Sigmoid colon (tissue), 7 donors: Measurements from ENCODE around the gene NPTX1. TPM values are rescaled to one million over a fixed set of nuclear protein-coding genes. Genes with fewer than 3 reads are reported as not detected.

Source experiments
- DNase-seq: peaks from one replicate; pipeline ENCODE4 v3.0.0-alpha.2; 2019
- H3K27ac ChIP-seq, 4 donors: fragments of 200-600 bp; sonication (generic); one replicate each; pipeline ENCODE4 v1.5.1; 2016 to 2019; ENCODE audit warnings: mild to moderate bottlenecking in 1 of 4
- H3K27me3 ChIP-seq, 3 donors: fragments of 200-600 bp; sonication (generic); one replicate each; pipeline ENCODE4 v1.5.1; 2019; ENCODE audit warnings: mild to moderate bottlenecking in 1 of 3
- H3K36me3 ChIP-seq, 4 donors: fragments of 200-600 bp; sonication (generic); one replicate each; pipeline ENCODE4 v1.5.1; 2016 to 2019
- H3K4me1 ChIP-seq, 4 donors: fragments of 200-600 bp; sonication (generic); one replicate each; pipeline ENCODE4 v1.5.1; 2017 to 2019
- H3K4me3 ChIP-seq, 4 donors: fragments of 200-600 bp; sonication (generic); one replicate each; pipeline ENCODE4 v1.5.1; 2017 to 2019; ENCODE audit warnings: mild to moderate bottlenecking in 2 of 4, moderate library complexity in 1 of 4
- H3K9me3 ChIP-seq, 4 donors: fragments of 200-600 bp in 3 of 4; sonication (generic) in 3 of 4; one replicate each; pipeline versions ENCODE4 v1.5.1 to v1.6.1; 2013 to 2019
- CTCF ChIP-seq, 4 experiments: fragments of 450-650 bp in 3 of 4; fragments of 200-600 bp in 1 of 4; IDR thresholded peaks; one replicate each; pipeline ENCODE4 v1.5.1; 2016 to 2019; ENCODE audit warnings: antibody characterized with exemption in 4 of 4, mild to moderate bottlenecking in 3 of 4, moderate library complexity in 2 of 4
- EP300 ChIP-seq, 4 donors: sonication (generic); formaldehyde crosslinking; IDR thresholded peaks; one replicate each; pipeline ENCODE4 v1.6.1; 2017; ENCODE audit warnings: antibody characterized with exemption in 4 of 4
- POLR2A ChIP-seq, 2 donors: fragments of 450-650 bp; IDR thresholded peaks; one replicate each; pipeline ENCODE4 v1.6.1; 2016; ENCODE audit warnings: antibody characterized with exemption in 2 of 2, mild to moderate bottlenecking in 2 of 2, moderate library complexity in 2 of 2
- POLR2AphosphoS5 ChIP-seq, 4 donors: sonication (generic); formaldehyde crosslinking; IDR thresholded peaks; one replicate each; pipeline ENCODE4 v1.6.1; 2017; ENCODE audit warnings: antibody characterized with exemption in 4 of 4
- WGBS, 2 donors: extraction: QIAGEN DNeasy Blood & Tissue Kit; methylation state at CpG; one replicate each; pipeline ENCODE4 v1.1.7; 2013; 5-methylcytosine and 5-hydroxymethylcytosine counted together
- intact Hi-C: fragments of 100-400 bp; cut with DNase I; formaldehyde crosslinking; loops from one replicate; pipeline ENCODE4 v1.15.1; 2023
- polyA plus RNA-seq, 3 donors: library from polyadenylated mRNA; stranded (reverse); fragments of 200-250 nt; gene quantifications; one replicate each; pipeline ENCODE4 v1.2.3, GENCODE V29; 2013
- total RNA-seq, 4 donors: library from RNA; depleted of rRNA; stranded (reverse); fragments of >200 nt; gene quantifications; one replicate each; pipeline ENCODE4 v1.1.0, GENCODE V29; 2016
- donor health status: healthy with polysubstance abuse.
- donor health status: Bipolar disorder and iron deficiency.
- donor health status: healthy.

The NPTX1 gene
- total and polyA plus RNA-seq, 7 donors = 0.60 to 67.3 (median 36.9) TPM

GRCh38 chr17:80452173-80452915 is 24.1 kb downstream of the NPTX1 start:
- DNase-seq = no peak
- Histone ChIP-seq H3K27me3 (no peaks in the 10 kb centered on the region), H3K4me1 (peaks cover 0 to 54% (median 43%) of the 10 kb centered on the region in 4 donors), H3K9me3 (no peaks in the 10 kb centered on the region), H3K27ac (no peak overlapping the region), H3K4me3 (no peak overlapping the region), H3K36me3 (no peaks in the 10 kb centered on the region)
- WGBS, 2 donors = 90 to 92% methylated on average over 14 of the region's 14 CpGs
- TF ChIP-seq CTCF (IDR thresholded peaks at IDR 0.05) (no peak), POLR2A (IDR thresholded peaks at IDR 0.05) (no peak), POLR2AphosphoS5 (IDR thresholded peaks at IDR 0.05) (no peak), EP300 (IDR thresholded peaks at IDR 0.05) (no peak)
- intact Hi-C loops = loop anchor here (10.0 kb wide), 1 partner anchor 512 kb away; no protein-coding TSS in a partner anchor

GRCh38 chr17:80451104-80451775 is 25.2 kb downstream of the NPTX1 start:
- Histone ChIP-seq H3K36me3 (no peaks in the 10 kb centered on the region), H3K9me3 (no peaks in the 10 kb centered on the region), H3K27ac (peak overlapping the region in 3 of 4 donors; percentile 60 to 78 (median 69)), H3K27me3 (no peaks in the 10 kb centered on the region), H3K4me3 (no peak overlapping the region), H3K4me1 (peaks cover 0 to 43% (median 33%) of the 10 kb centered on the region in 4 donors)
- TF ChIP-seq POLR2AphosphoS5 (IDR thresholded peaks at IDR 0.05) = no peak
- no peak for DNase-seq
- intact Hi-C loops = loop anchor here (10.0 kb wide), 1 partner anchor 514 kb away; no protein-coding TSS in a partner anchor
- WGBS, 2 donors = 85 to 87% methylated on average over 9 of the region's 9 CpGs

- no peaks in the 10 kb centered on the region for H3K27me3 ChIP-seq
- 67 to 71% methylated on average over 18 of the region's 18 CpGs for WGBS, 2 donors
- no peak for TF ChIP-seq EP300 (IDR thresholded peaks at IDR 0.05)
- no peak for TF ChIP-seq POLR2A (IDR thresholded peaks at IDR 0.05)
- TF ChIP-seq POLR2AphosphoS5 (IDR thresholded peaks at IDR 0.05) = peak in 1 of 4 donors; percentile 5
- H3K9me3 ChIP-seq = no peaks in the 10 kb centered on the region
- H3K4me3 ChIP-seq = no peak overlapping the region
- H3K27ac ChIP-seq = peak overlapping the region; percentile 60 to 78 (median 69)
- intact Hi-C loops = loop anchor here (10.0 kb wide), 1 partner anchor 515 kb away; no protein-coding TSS in a partner anchor
- DNase-seq = no peak
- H3K4me1 ChIP-seq = peaks cover 0 to 31% (median 22%) of the 10 kb centered on the region in 4 donors
- no peaks in the 10 kb centered on the region for H3K36me3 ChIP-seq
Measured at GRCh38 chr17:80449930-80450576, 26.4 kb downstream of the NPTX1 start.

- no peak for DNase-seq
- no peaks in the 10 kb centered on the region for H3K36me3 ChIP-seq
- peak overlapping the region in 3 of 4 donors; percentile 60 to 78 (median 69) for H3K27ac ChIP-seq
- intact Hi-C loops = no loop called here
- peaks cover 0 to 31% (median 22%) of the 10 kb centered on the region in 4 donors for H3K4me1 ChIP-seq
- no peaks in the 10 kb centered on the region for H3K27me3 ChIP-seq
- no peak overlapping the region for H3K4me3 ChIP-seq
- no peak for TF ChIP-seq POLR2AphosphoS5 (IDR thresholded peaks at IDR 0.05)
- TF ChIP-seq EP300 (IDR thresholded peaks at IDR 0.05) = no peak
- TF ChIP-seq POLR2A (IDR thresholded peaks at IDR 0.05) = no peak
- no peak for TF ChIP-seq CTCF (IDR thresholded peaks at IDR 0.05)
- WGBS, 2 donors = 84 to 88% methylated on average over 27 of the region's 27 CpGs
- no peaks in the 10 kb centered on the region for H3K9me3 ChIP-seq
Measured at GRCh38 chr17:80449194-80449929, 27.0 kb downstream of the NPTX1 start.

- no peak overlapping the region for H3K27ac ChIP-seq
- no peak overlapping the region for H3K4me3 ChIP-seq
- DNase-seq = no peak
- no peaks in the 10 kb centered on the region for H3K36me3 ChIP-seq
- intact Hi-C loops = no loop called here
- 80 to 87% methylated on average over 4 of the region's 4 CpGs for WGBS, 2 donors
- TF ChIP-seq CTCF (IDR thresholded peaks at IDR 0.05) = no peak
- no peak for TF ChIP-seq POLR2AphosphoS5 (IDR thresholded peaks at IDR 0.05)
- TF ChIP-seq POLR2A (IDR thresholded peaks at IDR 0.05) = no peak
- TF ChIP-seq EP300 (IDR thresholded peaks at IDR 0.05) = no peak
- no peaks in the 10 kb centered on the region for H3K9me3 ChIP-seq
- peaks cover 0 to 20% (median 17%) of the 10 kb centered on the region in 4 donors for H3K4me1 ChIP-seq
- no peaks in the 10 kb centered on the region for H3K27me3 ChIP-seq
Measured at GRCh38 chr17:80447790-80448189, 28.6 kb downstream of the NPTX1 start.
